Astrocyte (in vitro differentiated cells and primary cell): ENCODE results near the gene QARS1. TPM values are rescaled to one million over a fixed set of nuclear protein-coding genes. Genes with fewer than 3 reads are reported as not detected.

Source experiments
- DNase-seq: peaks from one replicate; pipeline ENCODE4 v3.0.0-alpha.2; 2010; ENCODE audit warnings: low read depth
- FAIRE-seq: peaks from 2 replicates; lab custom pipeline; 2011; peaks lifted over from hg19 to GRCh38; lab: Jason Lieb, UNC
- H2AFZ ChIP-seq: 2 replicates; pipeline ENCODE4 v1.6.0; 2012; ENCODE audit warnings: low read depth, low read length, inconsistent platforms
- H3K27ac ChIP-seq: 2 replicates; pipeline ENCODE4 v1.5.1; 2011; ENCODE audit warnings: low read depth, low read length, inconsistent platforms
- H3K27me3 ChIP-seq: 2 replicates; pipeline ENCODE4 v1.6.0; 2011; ENCODE audit warnings: low read length, inconsistent platforms; ENCODE audit not compliant: insufficient read depth
- H3K36me3 ChIP-seq: 2 replicates; pipeline ENCODE4 v1.5.1; 2011; ENCODE audit warnings: low read length, inconsistent platforms; ENCODE audit not compliant: insufficient read depth
- H3K4me1 ChIP-seq: 2 replicates; pipeline ENCODE4 v1.5.1; 2011; ENCODE audit warnings: low read length, inconsistent platforms; ENCODE audit not compliant: insufficient read depth
- H3K4me2 ChIP-seq: 2 replicates; pipeline ENCODE4 v1.6.0; 2012; ENCODE audit warnings: low read length, inconsistent platforms
- H3K4me3 ChIP-seq: 2 replicates; pipeline ENCODE4 v1.5.1; 2011; ENCODE audit warnings: low read depth, mild to moderate bottlenecking, low read length, inconsistent platforms; ENCODE audit not compliant: insufficient read depth
- H3K79me2 ChIP-seq: 2 replicates; pipeline ENCODE4 v1.6.0; 2012; ENCODE audit warnings: mild to moderate bottlenecking, low read length, inconsistent platforms; ENCODE audit not compliant: insufficient read depth
- H3K9ac ChIP-seq: 2 replicates; pipeline ENCODE4 v1.6.0; 2012; ENCODE audit warnings: mild to moderate bottlenecking, low read length, inconsistent platforms
- H3K9me3 ChIP-seq: 2 replicates; pipeline ENCODE4 v1.5.1; 2012; ENCODE audit warnings: low read depth, mild to moderate bottlenecking, low read length, inconsistent platforms; ENCODE audit not compliant: insufficient read depth
- H4K20me1 ChIP-seq: 2 replicates; pipeline ENCODE4 v1.6.0; 2012; ENCODE audit warnings: low read length, inconsistent platforms; ENCODE audit not compliant: insufficient read depth
- H3K27ac Mint-ChIP-seq: one replicate; pipeline ENCODE4 v1.8.0; 2021; ENCODE audit warnings: mild to moderate bottlenecking, mixed read lengths; ENCODE audit not compliant: unreplicated experiment
- H3K27me3 Mint-ChIP-seq: one replicate; pipeline ENCODE4 v1.8.0; 2021; ENCODE audit warnings: low read depth, mixed read lengths; ENCODE audit not compliant: unreplicated experiment
- H3K36me3 Mint-ChIP-seq: one replicate; pipeline ENCODE4 v1.8.0; 2021; ENCODE audit warnings: low read depth, mixed read lengths; ENCODE audit not compliant: unreplicated experiment
- H3K4me1 Mint-ChIP-seq: one replicate; pipeline ENCODE4 v1.8.0; 2021; ENCODE audit warnings: low read depth, mixed read lengths; ENCODE audit not compliant: unreplicated experiment
- H3K4me3 Mint-ChIP-seq: one replicate; pipeline ENCODE4 v1.8.0; 2021; ENCODE audit warnings: mild to moderate bottlenecking, moderate library complexity, mixed read lengths; ENCODE audit not compliant: unreplicated experiment
- H3K9me3 Mint-ChIP-seq: one replicate; pipeline ENCODE4 v1.8.0; 2021; ENCODE audit warnings: mild to moderate bottlenecking, mixed read lengths; ENCODE audit not compliant: unreplicated experiment
- EZH2 ChIP-seq: IDR thresholded peaks from 2 replicates; pipeline ENCODE4 v1.6.1; 2012; ENCODE audit warnings: mild to moderate bottlenecking, low read length, inconsistent platforms; ENCODE audit not compliant: insufficient read depth
- total RNA-seq: library from RNA; stranded (reverse); gene quantifications from 2 replicates; pipeline ENCODE4 v1.2.1, GENCODE V29; 2021
- TF ChIP-seq, protein P1 (sequence below): IDR thresholded peaks from 2 replicates; pipeline ENCODE4 v1.5.1; 2011; ENCODE audit warnings: low read depth, mild to moderate bottlenecking, inconsistent platforms, low read length, moderate library complexity; ENCODE audit not compliant: insufficient read depth

Gene QARS1
- total RNA-seq, 1 donor from 2014 or later, result 189 TPM

GRCh38 chr3:49133226-49133951 is 28.8 kb upstream of the QARS1 start:
- DNase-seq, result peak; percentile 90
- no peak for FAIRE-seq

GRCh38 chr3:49132437-49133225 is 28.1 kb upstream of the QARS1 start, which contains the start of gene LAMB2:
Gene LAMB2, minus strand, starts transcription at chr3:49133050. Its CDS starts 183 bp downstream, at chr3:49132867.
- Histone ChIP-seq H2AFZ (peak within 1 kb of the TSS; percentile 95), H3K79me2 (peaks cover 50% of the 10 kb centered on the region), H3K36me3 (peaks cover 11% of the 10 kb centered on the region), H3K27me3 (no peaks in the 10 kb centered on the region), H3K4me1 (peaks cover 22% of the 10 kb centered on the region), H3K9ac (peak within 1 kb of the TSS; percentile 97), H3K4me2 (peak within 1 kb of the TSS; percentile 99), H3K9me3 (no peaks in the 10 kb centered on the region), H4K20me1 (peaks cover 43% of the 10 kb centered on the region), H3K4me3 (peak within 1 kb of the TSS; percentile 97), H3K27ac (peak within 1 kb of the TSS; percentile 81)
- Mint-ChIP-seq H3K27ac (peak within 1 kb of the TSS; percentile 83), H3K27me3 (no peaks in the 10 kb centered on the region), H3K4me1 (peaks cover 10% of the 10 kb centered on the region), H3K9me3 (no peaks in the 10 kb centered on the region), H3K36me3 (peaks cover 14% of the 10 kb centered on the region), H3K4me3 (peak within 1 kb of the TSS; percentile 90)
- peak; percentile 82 for DNase-seq
- no peak for TF ChIP-seq EZH2
- TF ChIP-seq, protein P1, sequence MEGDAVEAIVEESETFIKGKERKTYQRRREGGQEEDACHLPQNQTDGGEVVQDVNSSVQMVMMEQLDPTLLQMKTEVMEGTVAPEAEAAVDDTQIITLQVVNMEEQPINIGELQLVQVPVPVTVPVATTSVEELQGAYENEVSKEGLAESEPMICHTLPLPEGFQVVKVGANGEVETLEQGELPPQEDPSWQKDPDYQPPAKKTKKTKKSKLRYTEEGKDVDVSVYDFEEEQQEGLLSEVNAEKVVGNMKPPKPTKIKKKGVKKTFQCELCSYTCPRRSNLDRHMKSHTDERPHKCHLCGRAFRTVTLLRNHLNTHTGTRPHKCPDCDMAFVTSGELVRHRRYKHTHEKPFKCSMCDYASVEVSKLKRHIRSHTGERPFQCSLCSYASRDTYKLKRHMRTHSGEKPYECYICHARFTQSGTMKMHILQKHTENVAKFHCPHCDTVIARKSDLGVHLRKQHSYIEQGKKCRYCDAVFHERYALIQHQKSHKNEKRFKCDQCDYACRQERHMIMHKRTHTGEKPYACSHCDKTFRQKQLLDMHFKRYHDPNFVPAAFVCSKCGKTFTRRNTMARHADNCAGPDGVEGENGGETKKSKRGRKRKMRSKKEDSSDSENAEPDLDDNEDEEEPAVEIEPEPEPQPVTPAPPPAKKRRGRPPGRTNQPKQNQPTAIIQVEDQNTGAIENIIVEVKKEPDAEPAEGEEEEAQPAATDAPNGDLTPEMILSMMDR, result peak; percentile 9
- no peak for FAIRE-seq

More at GRCh38 chr3:49133226-49133951, 28.8 kb upstream of the QARS1 start:
- Histone ChIP-seq H3K4me1 (peaks cover 22% of the 10 kb centered on the region), H3K9me3 (no peaks in the 10 kb centered on the region), H3K36me3 (peaks cover 7% of the 10 kb centered on the region), H3K9ac (peak overlapping the region; percentile 97), H4K20me1 (peaks cover 37% of the 10 kb centered on the region), H3K27me3 (no peaks in the 10 kb centered on the region), H3K4me2 (peak overlapping the region; percentile 99), H3K79me2 (peaks cover 45% of the 10 kb centered on the region), H2AFZ (peak overlapping the region; percentile 95), H3K4me3 (peak overlapping the region; percentile 97), H3K27ac (peak overlapping the region; percentile 81)
- no peak for TF ChIP-seq EZH2
- TF ChIP-seq, protein P1, result no peak
- Mint-ChIP-seq H3K27ac (peak overlapping the region; percentile 83), H3K4me3 (peak overlapping the region; percentile 90), H3K27me3 (no peaks in the 10 kb centered on the region), H3K36me3 (peaks cover 13% of the 10 kb centered on the region), H3K4me1 (peaks cover 10% of the 10 kb centered on the region), H3K9me3 (no peaks in the 10 kb centered on the region)
